Endothelial cell of hepatic sinusoid (primary cell): ENCODE data around the gene TECPR2.
"Not testable (repeated sequence)": the region's sequence is repeated elsewhere in the genome, so short reads cannot be mapped to it uniquely, and the experiment has no call there.

Experiments used
- in situ Hi-C: cut with HindIII; loops from 2 replicates; pipeline ENCODE4 v1.10.0; 2017; ENCODE audit warnings: low sequenced_read_pairs

Gene TECPR2

DNA sequence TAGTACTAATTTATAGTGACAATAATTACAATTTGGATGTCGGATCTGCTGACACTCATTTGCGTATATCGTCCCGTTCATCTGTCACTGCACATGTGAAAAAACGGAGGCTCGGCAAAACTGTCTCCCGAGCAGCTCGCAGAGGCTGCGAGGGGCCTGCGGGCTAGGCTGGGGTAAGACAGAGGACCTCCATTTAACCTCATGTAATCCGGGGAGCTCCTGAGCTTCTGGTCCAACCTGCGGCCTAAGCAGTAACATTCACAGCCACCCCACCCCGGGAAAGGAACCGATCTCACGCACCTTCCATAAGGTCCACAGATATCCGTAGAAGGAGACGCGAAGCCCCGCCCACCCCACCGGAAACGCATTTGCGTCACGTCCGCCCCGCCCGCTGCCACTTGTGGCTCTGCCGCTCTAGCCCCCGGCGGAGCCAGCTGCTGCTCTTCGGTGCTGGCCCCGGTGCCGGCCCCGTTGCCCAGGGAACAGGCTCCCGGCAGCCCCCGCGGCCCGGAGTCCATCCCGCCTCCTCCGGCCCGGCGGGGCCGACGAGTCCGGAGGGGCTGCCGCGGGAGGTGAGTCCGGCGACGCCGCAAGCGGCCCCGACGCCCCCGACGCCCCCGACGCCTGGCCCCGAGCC is at the start of gene TECPR2, which contains the start of gene CINP:
Gene TECPR2 (plus strand): TSS at position 397 of the 637 bp plus-strand sequence. CDS start 13,781 bp downstream, outside the sequence.
Gene CINP (minus strand): TSS at position 346 of the 637 bp plus-strand sequence. CDS start 39 bp downstream, at position 307.
- in situ Hi-C loops = no loop called here

GRCh38 chr14:102314242-102315011 is 48.3 kb upstream of the TECPR2 start:
- in situ Hi-C loops = no loop called here

- in situ Hi-C loops = no loop called here
These were observed 47.6 kb upstream of the TECPR2 start for GRCh38 chr14:102315121-102315520.

DNA sequence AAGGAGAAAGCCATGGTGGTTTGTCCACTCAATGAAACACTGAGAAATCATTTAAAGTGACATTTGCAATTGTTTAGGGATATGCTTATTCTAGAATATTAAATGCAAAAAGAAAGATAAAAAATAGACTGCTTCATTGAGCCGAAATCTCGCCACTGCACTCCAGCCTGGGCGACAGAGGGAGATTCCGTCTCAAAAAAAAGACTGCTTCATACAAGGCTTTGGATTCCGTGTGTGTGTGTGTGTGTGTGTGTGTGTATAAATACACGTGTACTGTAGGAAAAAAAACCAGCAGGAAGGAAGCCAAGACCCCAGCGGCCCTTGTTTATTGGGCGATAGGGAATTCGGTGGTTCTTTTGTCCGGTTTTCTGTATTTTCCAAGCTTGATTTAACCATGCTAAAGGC is 46.4 kb upstream of the TECPR2 start:
- in situ Hi-C loops = no loop called here

GRCh38 chr14:102316743-102317563 is 45.8 kb upstream of the TECPR2 start:
- in situ Hi-C loops = no loop called here

GRCh38 chr14:102317564-102318248 is 45.0 kb upstream of the TECPR2 start:
- in situ Hi-C loops = no loop called here

DNA sequence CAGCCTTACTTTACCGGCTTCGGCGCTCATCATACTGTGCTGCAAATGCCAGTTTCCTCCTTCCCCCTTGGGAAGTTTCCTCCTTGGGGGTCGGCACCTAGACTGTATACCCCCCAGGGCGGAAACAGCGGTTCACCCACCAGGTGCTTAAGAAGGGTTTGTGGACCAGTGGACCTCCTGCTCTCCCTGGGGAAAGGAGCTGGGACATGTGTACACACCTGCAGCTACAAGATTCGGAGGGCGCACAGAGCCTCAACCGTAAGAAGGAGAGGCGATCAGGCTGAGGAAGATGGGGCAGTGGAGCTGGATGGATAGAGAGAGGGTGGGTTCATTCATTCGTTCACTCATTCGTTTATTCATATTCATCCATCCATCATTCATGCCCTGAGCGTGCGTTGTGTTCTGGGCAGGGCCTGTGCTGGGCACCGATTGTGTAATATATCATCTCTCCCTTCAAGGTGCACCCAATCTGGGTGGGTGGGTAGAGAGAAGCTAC is 43.9 kb upstream of the TECPR2 start:
- in situ Hi-C loops = no loop called here

GRCh38 chr14:102319351-102320032 is 43.2 kb upstream of the TECPR2 start, which contains the start of gene ZNF839:
ZNF839 (plus strand) TSS chr14:102319746; CDS start chr14:102319766, 20 bp downstream.
- in situ Hi-C loops = loop anchor here (5.0 kb wide), 1 partner anchor 38 kb away; no protein-coding TSS in a partner anchor

GRCh38 chr14:102320033-102320660 is 42.6 kb upstream of the TECPR2 start:
- in situ Hi-C loops = loop anchor here (5.0 kb wide), 1 partner anchor 37 kb away; no protein-coding TSS in a partner anchor

- in situ Hi-C loops = loop anchor here (5.0 kb wide), 1 partner anchor 36 kb away; no protein-coding TSS in a partner anchor
These were observed 41.9 kb upstream of the TECPR2 start for GRCh38 chr14:102320671-102321455.

DNA sequence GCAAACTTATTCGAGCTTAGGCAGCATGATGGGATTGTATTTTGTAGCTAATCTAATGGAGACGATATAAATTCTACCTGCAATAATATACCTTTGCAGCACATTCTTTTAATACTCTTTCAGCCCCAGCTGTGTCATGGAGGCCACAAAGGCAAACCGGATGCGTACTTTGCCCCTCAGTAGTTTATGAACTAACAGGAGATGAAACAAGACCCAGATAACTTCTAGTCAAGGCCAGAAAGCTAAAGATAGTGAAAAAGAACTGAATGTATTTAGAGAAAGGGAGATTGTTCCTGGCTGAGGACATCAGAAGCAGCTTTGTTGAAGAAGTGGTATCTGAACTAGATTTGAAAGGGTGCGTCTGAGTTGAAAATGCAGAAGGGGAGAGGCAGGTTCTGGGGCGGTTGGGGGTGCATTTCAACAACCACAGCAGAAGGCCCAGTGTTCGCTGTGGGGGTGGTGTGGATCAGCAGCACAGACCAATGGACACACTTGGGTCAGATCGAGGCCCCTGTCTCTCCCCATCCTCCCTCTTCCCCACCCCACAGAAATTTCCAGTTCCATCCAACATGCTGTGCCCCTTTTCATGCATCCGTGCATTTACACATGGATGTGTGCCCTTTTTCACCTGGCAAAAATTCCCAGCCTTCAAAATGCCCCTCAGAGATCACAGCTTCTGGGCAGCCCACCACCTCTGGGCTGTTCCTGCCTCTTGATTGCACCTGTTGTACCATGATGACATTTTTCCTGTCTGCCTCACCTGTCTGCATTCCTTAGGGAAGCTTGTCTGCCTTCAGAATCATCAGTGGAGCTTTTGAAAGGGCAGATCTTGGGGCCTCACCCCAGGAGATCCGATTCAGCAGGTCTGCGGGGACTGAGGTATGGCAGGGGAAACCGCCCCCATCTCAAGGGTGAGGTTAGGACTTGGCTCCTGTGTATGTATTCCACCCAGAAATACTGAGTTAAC is 41.0 kb upstream of the TECPR2 start:
- in situ Hi-C loops = loop anchor here (5.0 kb wide), 1 partner anchor 36 kb away; no protein-coding TSS in a partner anchor

- in situ Hi-C loops = loop anchor here (5.0 kb wide), 1 partner anchor 34 kb away; no protein-coding TSS in a partner anchor
These were observed 39.6 kb upstream of the TECPR2 start for GRCh38 chr14:102323102-102323501.

GRCh38 chr14:102325791-102326345 is 36.9 kb upstream of the TECPR2 start:
- in situ Hi-C loops = no loop called here

- in situ Hi-C loops = no loop called here
These were observed 36.2 kb upstream of the TECPR2 start for GRCh38 chr14:102326583-102326982.

- in situ Hi-C loops = not testable (repeated sequence)
These were observed 33.4 kb upstream of the TECPR2 start for GRCh38 chr14:102329381-102329780.

GRCh38 chr14:102330806-102331205 is 31.9 kb upstream of the TECPR2 start:
- in situ Hi-C loops = no loop called here

- in situ Hi-C loops = no loop called here
These were observed 29.4 kb upstream of the TECPR2 start for GRCh38 chr14:102333390-102333789.
